CD14-positive monocyte (primary cell): ENCODE measurements around the gene DACT2. TPM values are rescaled to one million over a fixed set of nuclear protein-coding genes. Genes with fewer than 3 reads are reported as not detected.
"Not testable (repeated sequence)": the region's sequence is repeated elsewhere in the genome, so short reads cannot be mapped to it uniquely, and the experiment has no call there.

Experiments
- DNase-seq, 3 donors: peaks; one replicate each; pipeline ENCODE4 v3.0.0-alpha.2; 2011 to 2022
- H2AFZ ChIP-seq: 2 replicates; pipeline ENCODE4 v1.6.0; 2012; ENCODE audit warnings: mild to moderate bottlenecking, low read depth, low read length, inconsistent platforms; ENCODE audit not compliant: insufficient read depth, poor library complexity, severe bottlenecking
- H3K27ac ChIP-seq, 2 donors: 1 replicate in 1 of 2; 2 replicates in 1 of 2; pipeline ENCODE4 v1.5.1; 2012 to 2013; ENCODE audit warnings: low read length in 2 of 2, control low read depth in 1 of 2, inconsistent platforms in 1 of 2, low read depth in 1 of 2, mild to moderate bottlenecking in 1 of 2
- H3K27me3 ChIP-seq, 2 donors: one replicate each; pipeline versions ENCODE4 v1.6.0 to v1.6.1; 2011 to 2013; ENCODE audit warnings: low read length in 2 of 2; ENCODE audit not compliant: control insufficient read depth in 2 of 2, insufficient read depth in 2 of 2
- H3K36me3 ChIP-seq, 2 donors: replicated peaks in 1 of 2; 1 replicate in 1 of 2; 2 replicates in 1 of 2; pipeline versions ENCODE4 v1.5.1 to v1.6.1; 2012 to 2013; ENCODE audit warnings: low read length in 2 of 2, control low read depth in 1 of 2, inconsistent platforms in 1 of 2, mild to moderate bottlenecking in 1 of 2; ENCODE audit not compliant: insufficient read depth in 2 of 2, control insufficient read depth in 1 of 2
- H3K4me1 ChIP-seq, 2 donors: 1 replicate in 1 of 2; 2 replicates in 1 of 2; pipeline versions ENCODE4 v1.5.1 to v1.6.1; 2012 to 2013; ENCODE audit warnings: low read length in 2 of 2, control low read depth in 1 of 2, inconsistent platforms in 1 of 2, mild to moderate bottlenecking in 1 of 2, moderate library complexity in 1 of 2; ENCODE audit not compliant: insufficient read depth in 2 of 2, control insufficient read depth in 1 of 2
- H3K4me2 ChIP-seq: replicated peaks from 2 replicates; pipeline ENCODE3; 2012; ENCODE audit warnings: low read length, moderate library complexity, mild to moderate bottlenecking; ENCODE audit not compliant: poor library complexity, severe bottlenecking; ENCODE audit errors: extremely low read depth
- H3K4me3 ChIP-seq, 3 experiments: fragments of 200-600 bp in 1 of 3; sonication (generic) in 1 of 3; replicated peaks in 1 of 3; 1 replicate in 2 of 3; 2 replicates in 1 of 3; pipeline ENCODE4 v1.5.1; 2011 to 2013; ENCODE audit warnings: low read length in 3 of 3, mild to moderate bottlenecking in 3 of 3, control low read depth in 2 of 3, low read depth in 2 of 3, inconsistent platforms in 1 of 3, moderate library complexity in 1 of 3
- H3K79me2 ChIP-seq: 2 replicates; pipeline ENCODE4 v1.6.0; 2012; ENCODE audit warnings: mild to moderate bottlenecking, control low read depth, inconsistent platforms, low read length, moderate library complexity; ENCODE audit not compliant: insufficient read depth
- H3K9ac ChIP-seq: 2 replicates; pipeline ENCODE4 v1.6.0; 2017; ENCODE audit warnings: low read length, mild to moderate bottlenecking; ENCODE audit not compliant: insufficient read depth, poor library complexity, severe bottlenecking
- H3K9me3 ChIP-seq, 2 donors: replicated peaks in 1 of 2; 1 replicate in 1 of 2; 2 replicates in 1 of 2; pipeline versions ENCODE4 v1.5.1 to v1.6.1; 2012 to 2013; ENCODE audit warnings: low read length in 2 of 2, control low read depth in 1 of 2; ENCODE audit not compliant: control insufficient read depth in 1 of 2, insufficient read depth in 1 of 2
- H4K20me1 ChIP-seq: 2 replicates; pipeline ENCODE4 v1.6.0; 2012; ENCODE audit warnings: mild to moderate bottlenecking, low read length, control low read depth, moderate library complexity; ENCODE audit not compliant: insufficient read depth
- H3K27ac Mint-ChIP-seq, 7 donors: one replicate each; pipeline ENCODE4 v1.8.0; 2020; ENCODE audit warnings: mild to moderate bottlenecking in 7 of 7, mixed read lengths in 7 of 7, moderate library complexity in 6 of 7, inconsistent platforms in 2 of 7
- H3K27me3 Mint-ChIP-seq, 3 donors: one replicate each; pipeline ENCODE4 v1.8.0; 2021 to 2022; ENCODE audit warnings: low read depth in 3 of 3, mild to moderate bottlenecking in 3 of 3, mixed read lengths in 3 of 3, moderate library complexity in 3 of 3, inconsistent platforms in 1 of 3
- H3K36me3 Mint-ChIP-seq, 2 donors: one replicate each; pipeline ENCODE4 v1.8.0; 2020; ENCODE audit warnings: mixed read lengths in 2 of 2, inconsistent platforms in 1 of 2, mild to moderate bottlenecking in 1 of 2
- H3K4me1 Mint-ChIP-seq: one replicate; pipeline ENCODE4 v1.8.0; 2020; ENCODE audit warnings: mild to moderate bottlenecking, mixed read lengths
- H3K4me3 Mint-ChIP-seq, 2 donors: one replicate each; pipeline ENCODE4 v1.8.0; 2020; ENCODE audit warnings: mild to moderate bottlenecking in 2 of 2, mixed read lengths in 2 of 2, moderate library complexity in 1 of 2
- H3K9me3 Mint-ChIP-seq, 7 donors: one replicate each; pipeline ENCODE4 v1.8.0; 2020 to 2022; ENCODE audit warnings: mixed read lengths in 7 of 7, mild to moderate bottlenecking in 6 of 7, moderate library complexity in 6 of 7, inconsistent platforms in 2 of 7
- WGBS: methylation state at CpG from one replicate; pipeline ENCODE4 v1.1.5; 2013; ENCODE audit warnings: missing lambda C conversion rate; ENCODE audit not compliant: insufficient coverage; 5-methylcytosine and 5-hydroxymethylcytosine counted together
- intact Hi-C, 2 donors: fragments of 100-400 bp; cut with micrococcal nuclease; formaldehyde crosslinking; loops; one replicate each; pipeline versions ENCODE4 v1.15.0 to v1.15.1; 2023
- polyA plus RNA-seq, 3 donors: library from polyadenylated mRNA; depleted of rRNA in 1 of 3; unstranded in 2 of 3; stranded (reverse) in 1 of 3; fragments of 300-500 nt in 2 of 3; fragments of >200 nt in 1 of 3; fragmentation: Illumina TruSeq in 2 of 3; gene quantifications; 1 replicate in 2 of 3; 2 replicates in 1 of 3; pipeline ENCODE4 v1.2.3, GENCODE V29; 2012 to 2021
- TF ChIP-seq, protein P1 (sequence below): fragments of 200-600 bp; IDR thresholded peaks from one replicate; pipeline ENCODE4 v1.8.0; 2022; ENCODE audit warnings: antibody characterized with exemption, mild to moderate bottlenecking

DACT2 gene
- polyA plus RNA-seq, 3 donors = not detected

GRCh38 chr6:168289571-168289962, 30.0 kb downstream of the DACT2 start:
- no peaks in the 10 kb centered on the region for H3K36me3 ChIP-seq
- H3K27ac Mint-ChIP-seq = no peak overlapping the region
- H4K20me1 ChIP-seq = no peaks in the 10 kb centered on the region
- no peaks in the 10 kb centered on the region for H3K4me1 ChIP-seq
- no peak overlapping the region for H3K4me3 Mint-ChIP-seq
- no peaks in the 10 kb centered on the region for H3K27me3 ChIP-seq
- 92% methylated on average over 2 of the region's 3 CpGs for WGBS
- H3K4me2 ChIP-seq = no peak overlapping the region
- peaks cover 0 to 8% (median 0%) of the 10 kb centered on the region in 7 donors for H3K9me3 Mint-ChIP-seq
- peaks cover 0 to 2% (median under 1%) of the 10 kb centered on the region in 3 donors for H3K27me3 Mint-ChIP-seq
- no peak overlapping the region for H2AFZ ChIP-seq
- no peak overlapping the region for H3K9ac ChIP-seq
- no peaks in the 10 kb centered on the region for H3K4me1 Mint-ChIP-seq
- intact Hi-C loops = no loop called here
- H3K9me3 ChIP-seq = peaks cover 0 to 6% of the 10 kb centered on the region in 2 donors
- H3K36me3 Mint-ChIP-seq = no peaks in the 10 kb centered on the region
- DNase-seq = no peak
- H3K79me2 ChIP-seq = no peaks in the 10 kb centered on the region
- H3K4me3 ChIP-seq = no peak overlapping the region
- H3K27ac ChIP-seq = no peak overlapping the region
- TF ChIP-seq, protein P1, sequence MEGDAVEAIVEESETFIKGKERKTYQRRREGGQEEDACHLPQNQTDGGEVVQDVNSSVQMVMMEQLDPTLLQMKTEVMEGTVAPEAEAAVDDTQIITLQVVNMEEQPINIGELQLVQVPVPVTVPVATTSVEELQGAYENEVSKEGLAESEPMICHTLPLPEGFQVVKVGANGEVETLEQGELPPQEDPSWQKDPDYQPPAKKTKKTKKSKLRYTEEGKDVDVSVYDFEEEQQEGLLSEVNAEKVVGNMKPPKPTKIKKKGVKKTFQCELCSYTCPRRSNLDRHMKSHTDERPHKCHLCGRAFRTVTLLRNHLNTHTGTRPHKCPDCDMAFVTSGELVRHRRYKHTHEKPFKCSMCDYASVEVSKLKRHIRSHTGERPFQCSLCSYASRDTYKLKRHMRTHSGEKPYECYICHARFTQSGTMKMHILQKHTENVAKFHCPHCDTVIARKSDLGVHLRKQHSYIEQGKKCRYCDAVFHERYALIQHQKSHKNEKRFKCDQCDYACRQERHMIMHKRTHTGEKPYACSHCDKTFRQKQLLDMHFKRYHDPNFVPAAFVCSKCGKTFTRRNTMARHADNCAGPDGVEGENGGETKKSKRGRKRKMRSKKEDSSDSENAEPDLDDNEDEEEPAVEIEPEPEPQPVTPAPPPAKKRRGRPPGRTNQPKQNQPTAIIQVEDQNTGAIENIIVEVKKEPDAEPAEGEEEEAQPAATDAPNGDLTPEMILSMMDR = no peak

- TF ChIP-seq, protein P1 = no peak
- no peaks in the 10 kb centered on the region for H4K20me1 ChIP-seq
- H3K27ac ChIP-seq = no peak overlapping the region
- no peaks in the 10 kb centered on the region for H3K36me3 ChIP-seq
- Mint-ChIP-seq H3K4me3 (no peak overlapping the region), H3K9me3 (peaks cover 0 to 8% (median 0%) of the 10 kb centered on the region in 7 donors), H3K36me3 (no peaks in the 10 kb centered on the region), H3K27ac (no peak overlapping the region), H3K4me1 (no peaks in the 10 kb centered on the region), H3K27me3 (peaks cover 0 to 4% (median 2%) of the 10 kb centered on the region in 3 donors)
- no peaks in the 10 kb centered on the region for H3K27me3 ChIP-seq
- no peak for DNase-seq
- no peak overlapping the region for H3K4me3 ChIP-seq
- intact Hi-C loops = no loop called here
- peaks cover 0 to 6% of the 10 kb centered on the region in 2 donors for H3K9me3 ChIP-seq
- no peaks in the 10 kb centered on the region for H3K4me1 ChIP-seq
- H2AFZ ChIP-seq = no peak overlapping the region
- WGBS = 90% methylated on average over 26 of the region's 27 CpGs
- no peak overlapping the region for H3K4me2 ChIP-seq
- no peaks in the 10 kb centered on the region for H3K79me2 ChIP-seq
- H3K9ac ChIP-seq = no peak overlapping the region
Measured at GRCh38 chr6:168288781-168289570, 30.6 kb downstream of the DACT2 start.

GRCh38 chr6:168287460-168287859, 32.1 kb downstream of the DACT2 start:
- H3K4me2 ChIP-seq, H3K4me1 Mint-ChIP-seq, H4K20me1 ChIP-seq, H2AFZ ChIP-seq, H3K36me3 Mint-ChIP-seq, H3K27me3 Mint-ChIP-seq, H3K36me3 ChIP-seq, H3K4me3 ChIP-seq, intact Hi-C loops, H3K79me2 ChIP-seq, DNase-seq, H3K4me1 ChIP-seq, H3K9ac ChIP-seq, H3K27me3 ChIP-seq, H3K27ac Mint-ChIP-seq, H3K27ac ChIP-seq, H3K4me3 Mint-ChIP-seq: not testable (repeated sequence)
- WGBS = 93% methylated on average over 3 of the region's 6 CpGs
- peaks cover 0 to 10% of the 10 kb centered on the region in 2 donors for H3K9me3 ChIP-seq
- peaks cover 0 to 14% (median 0%) of the 10 kb centered on the region in 7 donors for H3K9me3 Mint-ChIP-seq
